ENCODE results near the gene PHETA1.

- no peak for TF ChIP-seq CTCF (IDR thresholded peaks at IDR 0.05)
- TF ChIP-seq POLR2A (IDR thresholded peaks at IDR 0.05) = no peak
Measured at GRCh38 chr12:111322336-111323250, 46.3 kb downstream of the PHETA1 start.

Measured in uterus (tissue), 2 donors.